Adrenal gland (tissue), 12 donors: ENCODE measurements around the gene MBP. TPM values are rescaled to one million over a fixed set of nuclear protein-coding genes. Genes with fewer than 3 reads are reported as not detected.

Source experiments
- DNase-seq, 7 donors: peaks; one replicate each; pipeline ENCODE4 v3.0.0-alpha.2; 2019 to 2020
- H3K27ac ChIP-seq, 5 donors: fragments of 200-600 bp; sonication (generic) in 4 of 5; 1 replicate in 3 of 5; 2 replicates in 2 of 5; pipeline versions ENCODE4 v1.5.1 to v1.8.0; 2016 to 2020; ENCODE audit warnings: mild to moderate bottlenecking in 1 of 5
- H3K27me3 ChIP-seq: fragments of 200-600 bp; 2 replicates; pipeline ENCODE4 v1.8.0; 2021
- H3K36me3 ChIP-seq, 2 donors: fragments of 200-600 bp; replicated peaks in 1 of 2; 1 replicate in 1 of 2; 2 replicates in 1 of 2; pipeline versions ENCODE4 v1.5.1 to v1.8.0; 2018 to 2022
- H3K4me1 ChIP-seq, 2 donors: fragments of 200-600 bp; replicated peaks in 1 of 2; 1 replicate in 1 of 2; 2 replicates in 1 of 2; pipeline versions ENCODE4 v1.5.1 to v1.8.0; 2018 to 2021
- H3K4me3 ChIP-seq, 4 donors: fragments of 200-600 bp; sonication (generic) in 3 of 4; one replicate each; pipeline ENCODE4 v1.5.1; 2016 to 2018
- H3K9me3 ChIP-seq, 3 donors: fragments of 200-600 bp; sonication (generic) in 1 of 3; replicated peaks in 1 of 3; 1 replicate in 2 of 3; 2 replicates in 1 of 3; pipeline versions ENCODE4 v1.5.1 to v1.8.0; 2016 to 2021
- POLR2A ChIP-seq, 2 donors: fragments of 450-650 bp; IDR thresholded peaks; one replicate each; pipeline ENCODE4 v1.6.1; 2017; ENCODE audit warnings: antibody characterized with exemption in 2 of 2, mild to moderate bottlenecking in 2 of 2, moderate library complexity in 1 of 2
- WGBS, 4 donors: extraction: QIAGEN DNeasy Blood & Tissue Kit in 2 of 4; methylation state at CpG; one replicate each; pipeline versions ENCODE4 v1.1.5 to v1.1.7; 2013 to 2017; 5-methylcytosine and 5-hydroxymethylcytosine counted together
- intact Hi-C, 2 donors: fragments of 100-400 bp; cut with DNase I; formaldehyde crosslinking; loops; one replicate each; pipeline versions ENCODE4 v1.14.1 to v1.15.0; 2022 to 2023
- polyA plus RNA-seq, 3 donors: library from polyadenylated mRNA; stranded (reverse); fragments of 200-250 nt in 2 of 3; fragments of 350-450 nt in 1 of 3; fragmentation: Illumina TruSeq in 1 of 3; extraction: RNeasy Lipid Tissue Mini Kit (QIAGEN cat#74804) in 1 of 3; gene quantifications; one replicate each; pipeline ENCODE4 v1.2.3, GENCODE V29; 2013 to 2014
- total RNA-seq, 9 donors: library from RNA; depleted of rRNA in 4 of 9; stranded (reverse); fragments of >200 nt in 4 of 9; fragments of 120-200 nt in 1 of 9; fragmentation: NEBNext Ultra II Directional in 1 of 9; extraction: Animal tissue kit (Norgen Biotek cat#: 25700) in 1 of 9; gene quantifications; one replicate each; pipeline versions ENCODE4 v1.1.0 to v1.2.4, GENCODE V29; 2013 to 2023
- TF ChIP-seq, protein P1 (sequence below), 6 experiments: fragments of 450-650 bp in 4 of 6; fragments of 200-600 bp in 2 of 6; sonication (generic) in 1 of 6; IDR thresholded peaks; 1 replicate in 5 of 6; 2 replicates in 1 of 6; pipeline versions ENCODE4 v1.5.1 to v1.8.0; 2016 to 2021; ENCODE audit warnings: antibody characterized with exemption in 6 of 6, mild to moderate bottlenecking in 2 of 6, moderate library complexity in 1 of 6
- donor health status: healthy with polysubstance abuse.
- donor health status: Bipolar disorder and iron deficiency.
- donor health status: DM: yes; HTN: yes; CAD: no.
- donor health status: DM: no; HTN: no; CAD: no.
- donor health status: DM: no; HTN: no; CAD: no.
- donor health status: DM: yes; HTN: yes; CAD: no.

MBP gene
- total and polyA plus RNA-seq, 12 donors: 1.8 to 23.7 (median 13.7) TPM

DNA sequence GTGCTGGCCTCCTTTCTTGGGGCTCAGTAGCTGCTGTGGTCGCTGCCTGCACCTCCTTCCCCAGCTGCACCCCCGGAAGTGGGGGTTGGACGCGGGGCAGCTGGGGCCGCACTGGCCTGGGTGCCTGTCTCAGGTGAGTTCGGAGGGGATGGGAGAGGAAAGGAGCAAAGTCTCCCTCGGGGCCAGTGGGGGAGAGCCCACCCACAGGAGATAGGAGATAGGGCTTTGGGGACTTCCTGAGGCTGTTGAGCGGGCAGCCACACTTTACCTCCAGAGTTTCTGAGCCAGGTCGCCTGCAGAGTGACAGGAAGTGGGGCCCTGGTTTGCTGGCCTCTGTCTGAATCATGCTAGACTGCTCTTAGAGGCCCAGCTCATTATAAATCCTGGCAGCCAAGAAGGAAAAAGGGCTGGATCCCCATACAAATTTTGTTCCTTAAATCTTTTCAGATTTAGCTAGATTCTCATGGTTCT, 8.1 kb downstream of the MBP start:
- H3K27me3 ChIP-seq: no peaks in the 10 kb centered on the region
- no peaks in the 10 kb centered on the region for H3K9me3 ChIP-seq
- WGBS, 4 donors: 52 to 80% (median 64%) methylated on average over 8 to 9 of the region's 9 CpGs
- peaks cover 0 to 14% of the 10 kb centered on the region in 2 donors for H3K4me1 ChIP-seq
- intact Hi-C loops: no loop called here
- peak in 1 of 7 donors; percentile 46 for DNase-seq
- no peak overlapping the region for H3K27ac ChIP-seq
- H3K36me3 ChIP-seq: no peaks in the 10 kb centered on the region
- no peak overlapping the region for H3K4me3 ChIP-seq
- TF ChIP-seq POLR2A (IDR thresholded peaks at IDR 0.05): no peak
- TF ChIP-seq, protein P1, sequence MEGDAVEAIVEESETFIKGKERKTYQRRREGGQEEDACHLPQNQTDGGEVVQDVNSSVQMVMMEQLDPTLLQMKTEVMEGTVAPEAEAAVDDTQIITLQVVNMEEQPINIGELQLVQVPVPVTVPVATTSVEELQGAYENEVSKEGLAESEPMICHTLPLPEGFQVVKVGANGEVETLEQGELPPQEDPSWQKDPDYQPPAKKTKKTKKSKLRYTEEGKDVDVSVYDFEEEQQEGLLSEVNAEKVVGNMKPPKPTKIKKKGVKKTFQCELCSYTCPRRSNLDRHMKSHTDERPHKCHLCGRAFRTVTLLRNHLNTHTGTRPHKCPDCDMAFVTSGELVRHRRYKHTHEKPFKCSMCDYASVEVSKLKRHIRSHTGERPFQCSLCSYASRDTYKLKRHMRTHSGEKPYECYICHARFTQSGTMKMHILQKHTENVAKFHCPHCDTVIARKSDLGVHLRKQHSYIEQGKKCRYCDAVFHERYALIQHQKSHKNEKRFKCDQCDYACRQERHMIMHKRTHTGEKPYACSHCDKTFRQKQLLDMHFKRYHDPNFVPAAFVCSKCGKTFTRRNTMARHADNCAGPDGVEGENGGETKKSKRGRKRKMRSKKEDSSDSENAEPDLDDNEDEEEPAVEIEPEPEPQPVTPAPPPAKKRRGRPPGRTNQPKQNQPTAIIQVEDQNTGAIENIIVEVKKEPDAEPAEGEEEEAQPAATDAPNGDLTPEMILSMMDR (IDR thresholded peaks at IDR 0.05): no peak

DNA sequence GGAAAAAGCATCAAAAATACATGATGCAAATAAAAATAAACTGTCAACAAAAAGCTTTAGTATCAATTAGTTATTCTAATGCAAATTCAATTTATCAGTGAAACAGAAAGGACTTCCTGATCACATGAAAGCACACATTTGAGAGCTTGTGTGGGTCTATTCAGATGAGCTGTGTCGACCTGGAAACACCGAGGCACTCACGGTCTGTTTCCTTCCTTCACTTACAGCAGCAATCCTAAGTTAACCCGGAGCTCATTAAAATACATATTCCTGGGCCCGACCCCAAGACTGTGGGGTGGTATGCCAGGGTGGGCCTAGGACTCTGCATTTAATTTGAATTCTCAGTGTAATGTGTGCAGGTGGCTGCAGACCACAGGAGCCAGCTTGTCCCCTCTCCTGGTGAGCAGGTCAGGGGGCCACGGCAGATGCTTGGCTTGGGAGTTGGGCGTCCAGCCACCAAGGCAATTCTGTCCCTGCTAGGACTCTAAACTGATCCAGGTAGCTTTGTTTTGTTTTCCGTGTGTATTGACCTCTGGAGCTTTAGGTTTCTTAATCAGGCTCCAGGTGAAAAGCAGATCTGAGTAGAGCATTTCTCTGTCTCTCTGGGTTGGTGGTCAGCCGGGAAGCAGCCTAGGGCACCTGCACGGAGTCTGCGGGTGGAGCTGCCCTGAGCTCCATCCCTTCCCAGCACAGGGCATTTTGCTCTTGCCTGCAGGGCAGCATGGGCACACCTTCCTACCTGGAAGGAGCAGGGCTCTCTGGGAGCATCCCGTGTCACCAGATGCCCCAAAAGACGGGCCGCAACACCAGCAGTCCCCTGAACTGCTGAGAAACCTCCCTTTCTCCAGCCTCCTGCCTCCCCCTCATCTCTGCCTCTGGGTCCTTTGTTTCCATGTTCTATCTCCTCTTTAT, 9.0 kb downstream of the MBP start:
- WGBS, 4 donors: 78 to 90% (median 80%) methylated on average over 13 to 14 of the region's 14 CpGs
- peak in 1 of 7 donors; percentile 38 for DNase-seq
- peaks cover 0 to 8% of the 10 kb centered on the region in 2 donors for H3K4me1 ChIP-seq

DNA sequence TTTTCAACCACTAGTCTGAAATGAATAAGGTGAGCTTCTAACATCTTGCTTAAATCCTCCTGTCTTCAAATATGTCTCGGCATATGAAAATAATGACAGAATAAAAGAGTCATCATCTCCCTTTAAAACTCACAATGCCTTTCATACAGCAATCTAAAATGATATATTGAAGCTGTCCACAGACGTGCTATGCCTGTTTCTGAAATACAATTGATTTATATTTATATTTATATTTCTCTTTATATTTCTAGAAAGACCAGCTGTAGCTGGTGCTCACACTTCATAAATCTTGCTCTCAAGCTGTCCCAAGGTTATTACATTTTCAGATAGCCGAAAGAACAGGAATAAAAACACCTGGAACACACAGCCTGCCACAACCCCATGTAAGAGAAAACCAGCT, 11.1 kb downstream of the MBP start:
- 56 to 68% (median 63%) methylated on average over 3 of the region's 3 CpGs for WGBS, 4 donors
- DNase-seq: no peak
- intact Hi-C loops: no loop called here
- H3K36me3 ChIP-seq: no peaks in the 10 kb centered on the region
- no peaks in the 10 kb centered on the region for H3K4me1 ChIP-seq
- no peaks in the 10 kb centered on the region for H3K9me3 ChIP-seq
- no peak overlapping the region for H3K27ac ChIP-seq
- TF ChIP-seq, protein P1 (IDR thresholded peaks at IDR 0.05): no peak
- no peak for TF ChIP-seq POLR2A (IDR thresholded peaks at IDR 0.05)
- no peak overlapping the region for H3K4me3 ChIP-seq
- no peaks in the 10 kb centered on the region for H3K27me3 ChIP-seq

More for the DNA sequence above, 9.0 kb downstream of the MBP start:
- H3K27me3 ChIP-seq: no peaks in the 10 kb centered on the region
- no peak for TF ChIP-seq POLR2A (IDR thresholded peaks at IDR 0.05)
- TF ChIP-seq, protein P1 (IDR thresholded peaks at IDR 0.05): no peak
- H3K4me3 ChIP-seq: no peak overlapping the region
- no peak overlapping the region for H3K27ac ChIP-seq
- intact Hi-C loops: no loop called here
- H3K9me3 ChIP-seq: no peaks in the 10 kb centered on the region
- no peaks in the 10 kb centered on the region for H3K36me3 ChIP-seq

DNA sequence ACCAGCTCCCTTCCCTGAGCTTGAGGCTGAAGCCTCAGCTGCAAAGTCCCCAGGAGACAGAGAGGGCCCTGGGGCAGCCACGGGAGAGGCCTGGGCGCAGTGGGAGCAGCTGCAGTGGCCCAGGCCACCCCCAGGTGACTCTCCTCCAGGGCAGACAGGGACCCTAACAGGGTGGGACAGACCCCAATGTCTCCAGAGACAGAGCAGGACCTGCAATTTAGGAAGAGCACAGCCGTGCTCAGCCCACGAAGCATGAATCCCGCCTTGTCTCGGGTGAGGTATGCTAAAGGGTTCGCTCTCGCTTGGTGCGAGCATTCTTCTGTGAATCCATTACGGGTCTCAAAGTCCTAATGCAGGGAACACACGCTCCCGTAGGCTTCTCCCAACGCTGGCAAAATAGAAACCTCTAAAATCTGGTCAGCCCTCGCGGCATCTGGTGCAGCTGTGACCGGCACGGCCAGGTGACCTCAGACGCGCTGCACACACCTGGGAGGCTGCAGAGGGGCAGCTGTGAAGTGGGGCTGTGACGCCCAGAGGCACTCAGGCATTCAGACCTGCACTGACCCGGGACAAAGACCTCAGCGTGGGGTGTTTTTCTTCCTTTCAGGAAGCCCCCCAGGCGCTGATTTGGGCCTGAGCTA, 12.6 kb downstream of the MBP start:
- intact Hi-C loops: no loop called here
- DNase-seq: peak in 1 of 7 donors; percentile 27
- WGBS, 4 donors: 92 to 97% (median 92%) methylated on average over 17 to 23 of the region's 23 CpGs
- H3K27ac ChIP-seq: no peak overlapping the region
- H3K4me1 ChIP-seq: peaks cover 2 to 5% of the 10 kb centered on the region in 2 donors
- no peaks in the 10 kb centered on the region for H3K36me3 ChIP-seq
- no peak overlapping the region for H3K4me3 ChIP-seq
- no peak for TF ChIP-seq POLR2A (IDR thresholded peaks at IDR 0.05)
- TF ChIP-seq, protein P1 (IDR thresholded peaks at IDR 0.05): no peak
- H3K9me3 ChIP-seq: no peaks in the 10 kb centered on the region
- no peaks in the 10 kb centered on the region for H3K27me3 ChIP-seq
